ENCODE data around the gene PBX1.

Gene PBX1

DNA sequence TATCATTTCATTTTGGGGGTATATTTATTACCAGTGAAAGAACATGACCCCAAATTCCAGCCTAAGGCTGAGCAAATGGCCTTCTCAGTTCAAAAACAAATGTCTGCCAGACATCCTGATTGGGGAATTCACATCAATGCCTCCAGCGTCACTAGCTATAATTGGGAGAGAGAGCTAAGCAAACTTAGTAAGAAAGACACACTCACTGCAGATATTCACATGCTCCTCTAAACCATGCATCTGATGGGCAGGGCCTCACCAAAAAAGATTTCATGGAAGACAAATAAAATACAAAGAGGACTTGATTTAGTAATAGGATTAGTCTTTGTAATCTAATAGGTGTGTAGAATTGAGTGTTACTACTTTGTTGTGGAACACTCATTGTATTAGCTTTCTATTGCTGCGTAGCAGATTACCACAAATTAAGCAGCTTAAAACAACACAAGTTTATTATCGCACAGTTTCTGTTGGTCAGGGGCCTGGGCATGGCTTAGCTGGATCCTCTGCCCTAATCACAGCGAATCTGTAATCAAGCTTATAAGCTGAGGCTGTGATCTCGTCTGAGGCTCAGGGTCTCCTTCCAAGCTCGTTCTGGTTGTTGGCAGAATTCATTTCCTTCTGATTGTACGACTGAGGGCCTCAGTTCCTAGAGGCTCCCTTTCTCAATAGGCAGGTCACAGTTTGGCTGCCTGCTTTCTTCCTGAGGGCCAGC lies 243.0 kb downstream of the PBX1 start:
- DNase-seq (ENCODE audit: insufficient read length, low spot score) = no peak
- no peak for TF ChIP-seq PAX5 (IDR thresholded peaks at IDR 0.05; ENCODE audit: insufficient read depth, low read length, severe bottlenecking)
- TF ChIP-seq POLR2AphosphoS5 (IDR thresholded peaks at IDR 0.05; ENCODE audit: low read depth, low read length) = no peak
- no peak for TF ChIP-seq POU2F2 (IDR thresholded peaks at IDR 0.05; ENCODE audit: low read depth, low read length)
- TF ChIP-seq TAF1 (IDR thresholded peaks at IDR 0.05; ENCODE audit: low read depth, low read length) = no peak
- TF ChIP-seq SPI1 (IDR thresholded peaks at IDR 0.05; ENCODE audit: low read depth, low read length) = no peak
- no peak for TF ChIP-seq POLR2A (IDR thresholded peaks at IDR 0.05; ENCODE audit: low read depth, low read length)
- FAIRE-seq = no peak

DNA sequence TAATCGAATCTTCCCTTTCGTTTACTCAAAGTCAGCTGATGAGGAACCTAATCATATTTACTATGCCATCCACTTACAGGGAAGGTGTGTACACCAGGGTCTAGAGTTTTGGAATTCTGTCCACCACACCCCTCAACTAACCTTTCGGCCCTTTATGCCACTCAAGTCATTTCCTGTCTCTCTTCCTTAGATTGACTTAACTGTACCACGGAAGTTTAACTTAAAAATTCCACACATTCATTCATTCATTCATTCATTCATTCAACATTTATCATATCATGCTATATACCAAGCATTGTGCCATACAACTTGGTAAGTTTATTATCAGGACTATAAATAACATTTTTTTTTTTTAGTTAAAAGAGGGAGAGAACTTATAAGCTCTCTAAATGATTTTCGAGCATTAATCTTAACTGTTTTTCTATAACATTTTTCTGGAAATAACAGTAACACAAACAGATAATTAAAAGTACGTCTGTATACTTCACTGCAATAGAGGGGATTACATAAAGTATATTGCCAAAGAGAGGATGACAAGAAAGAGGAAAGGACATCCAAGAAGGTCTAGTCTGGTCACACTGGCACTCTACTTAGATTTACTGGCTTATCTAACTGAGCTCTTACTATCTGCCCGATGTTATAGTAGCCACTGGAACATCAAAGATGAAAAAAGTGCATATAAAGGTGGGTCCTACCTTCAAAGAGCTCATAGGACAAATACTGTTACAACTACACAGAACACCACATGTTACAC lies 243.7 kb downstream of the PBX1 start:
- TF ChIP-seq TAF1 (IDR thresholded peaks at IDR 0.05; ENCODE audit: low read depth, low read length) (no peak), PAX5 (IDR thresholded peaks at IDR 0.05; ENCODE audit: insufficient read depth, low read length, severe bottlenecking) (no peak), POU2F2 (IDR thresholded peaks at IDR 0.05; ENCODE audit: low read depth, low read length) (no peak), POLR2AphosphoS5 (IDR thresholded peaks at IDR 0.05; ENCODE audit: low read depth, low read length) (no peak), POLR2A (IDR thresholded peaks at IDR 0.05; ENCODE audit: low read depth, low read length) (no peak), SPI1 (IDR thresholded peaks at IDR 0.05; ENCODE audit: low read depth, low read length) (no peak)
- no peak for FAIRE-seq
- DNase-seq (ENCODE audit: insufficient read length, low spot score) = no peak

DNA sequence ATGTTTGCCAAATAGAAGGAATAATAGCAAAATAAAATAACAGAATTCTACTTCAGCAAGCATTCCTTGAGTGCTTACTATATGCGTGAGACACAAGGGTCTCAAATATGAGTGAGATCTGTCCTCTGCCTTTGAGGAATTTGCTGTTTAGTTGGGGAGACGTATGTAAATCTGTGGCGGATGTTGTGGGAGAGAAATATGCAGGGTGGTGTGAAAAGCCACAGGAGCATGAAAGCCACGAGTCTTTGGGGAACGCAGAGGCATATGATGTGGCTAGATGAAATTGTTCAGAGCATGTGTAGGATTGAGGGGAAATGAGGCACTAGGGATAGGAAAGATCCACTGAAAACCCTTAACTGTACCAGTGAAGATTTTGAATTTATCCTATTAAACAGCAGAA lies 244.4 kb downstream of the PBX1 start:
- no peak for DNase-seq (ENCODE audit: insufficient read length, low spot score)
- no peak for FAIRE-seq
- TF ChIP-seq POU2F2 (IDR thresholded peaks at IDR 0.05; ENCODE audit: low read depth, low read length) (no peak), POLR2AphosphoS5 (IDR thresholded peaks at IDR 0.05; ENCODE audit: low read depth, low read length) (no peak), PAX5 (IDR thresholded peaks at IDR 0.05; ENCODE audit: insufficient read depth, low read length, severe bottlenecking) (no peak), SPI1 (IDR thresholded peaks at IDR 0.05; ENCODE audit: low read depth, low read length) (no peak), POLR2A (IDR thresholded peaks at IDR 0.05; ENCODE audit: low read depth, low read length) (no peak), TAF1 (IDR thresholded peaks at IDR 0.05; ENCODE audit: low read depth, low read length) (no peak)

DNA sequence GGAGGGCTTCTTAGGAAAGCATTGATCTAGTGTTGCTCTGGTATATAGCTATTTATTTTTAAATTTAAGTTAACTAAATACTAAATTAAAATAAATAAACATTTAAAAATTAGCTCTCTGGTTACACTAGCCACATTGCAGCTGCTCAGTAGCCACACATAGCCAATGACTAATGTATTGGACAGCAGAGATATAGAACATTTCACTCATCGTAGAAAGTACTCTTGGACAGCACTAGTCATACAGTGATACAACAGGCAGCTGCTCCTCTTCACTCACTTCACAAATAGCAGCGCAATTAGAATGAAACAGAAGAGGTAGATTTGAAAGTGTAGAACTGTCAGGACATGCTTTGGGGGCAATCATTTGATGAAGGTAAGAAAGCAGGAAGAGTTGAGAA lies 245.4 kb downstream of the PBX1 start:
- FAIRE-seq (no peak), DNase-seq (ENCODE audit: insufficient read length, low spot score) (no peak)
- TF ChIP-seq PAX5 (IDR thresholded peaks at IDR 0.05; ENCODE audit: insufficient read depth, low read length, severe bottlenecking) (no peak), SPI1 (IDR thresholded peaks at IDR 0.05; ENCODE audit: low read depth, low read length) (no peak), POU2F2 (IDR thresholded peaks at IDR 0.05; ENCODE audit: low read depth, low read length) (no peak), TAF1 (IDR thresholded peaks at IDR 0.05; ENCODE audit: low read depth, low read length) (no peak), POLR2AphosphoS5 (IDR thresholded peaks at IDR 0.05; ENCODE audit: low read depth, low read length) (no peak), POLR2A (IDR thresholded peaks at IDR 0.05; ENCODE audit: low read depth, low read length) (no peak)

DNA sequence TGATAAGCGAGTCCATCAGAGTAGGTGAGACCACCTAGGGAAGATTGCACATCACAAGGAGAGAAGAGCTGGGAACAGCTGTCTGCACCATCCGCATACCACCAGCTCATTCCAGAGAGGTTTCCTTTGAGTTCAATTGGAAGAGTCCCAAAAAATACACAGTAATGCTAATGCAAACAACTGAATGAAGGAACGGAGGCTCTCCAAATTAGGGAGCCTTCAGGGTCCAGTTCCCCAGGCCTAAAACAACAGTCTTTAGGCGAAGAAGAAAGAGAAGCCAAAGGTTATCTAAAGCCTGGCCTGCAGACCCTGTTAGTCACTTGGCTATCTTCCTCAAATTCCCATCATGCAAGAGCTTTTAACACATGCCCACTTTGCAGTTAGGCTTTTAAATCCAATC lies 246.4 kb downstream of the PBX1 start:
- TF ChIP-seq TAF1 (IDR thresholded peaks at IDR 0.05; ENCODE audit: low read depth, low read length) (no peak), SPI1 (IDR thresholded peaks at IDR 0.05; ENCODE audit: low read depth, low read length) (no peak), POLR2A (IDR thresholded peaks at IDR 0.05; ENCODE audit: low read depth, low read length) (no peak), POU2F2 (IDR thresholded peaks at IDR 0.05; ENCODE audit: low read depth, low read length) (no peak), PAX5 (IDR thresholded peaks at IDR 0.05; ENCODE audit: insufficient read depth, low read length, severe bottlenecking) (no peak), POLR2AphosphoS5 (IDR thresholded peaks at IDR 0.05; ENCODE audit: low read depth, low read length) (no peak)
- FAIRE-seq (no peak), DNase-seq (ENCODE audit: insufficient read length, low spot score) (no peak)

DNA sequence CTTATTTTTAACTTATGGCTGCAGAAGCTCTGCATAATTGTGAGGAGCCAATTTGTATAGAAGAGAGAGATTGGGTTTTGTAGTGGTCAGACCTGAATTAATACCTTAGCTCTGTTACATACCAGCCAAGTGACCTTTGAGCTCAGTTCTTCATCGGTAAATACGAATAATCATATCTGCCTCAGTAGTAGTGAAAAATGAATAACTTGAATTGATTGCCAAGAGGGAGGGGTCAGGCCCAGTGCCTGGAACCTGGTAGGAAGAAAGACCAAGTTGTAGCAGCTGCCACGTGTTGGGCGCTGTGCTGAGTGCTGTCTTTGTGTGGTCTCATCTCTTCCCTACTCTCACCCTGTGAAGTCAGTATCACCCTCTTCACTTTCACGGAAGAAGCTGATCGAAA lies 247.5 kb downstream of the PBX1 start:
- no peak for FAIRE-seq
- no peak for DNase-seq (ENCODE audit: insufficient read length, low spot score)
- no peak for TF ChIP-seq PAX5 (IDR thresholded peaks at IDR 0.05; ENCODE audit: insufficient read depth, low read length, severe bottlenecking)
- TF ChIP-seq TAF1 (IDR thresholded peaks at IDR 0.05; ENCODE audit: low read depth, low read length) = no peak
- no peak for TF ChIP-seq POLR2AphosphoS5 (IDR thresholded peaks at IDR 0.05; ENCODE audit: low read depth, low read length)
- no peak for TF ChIP-seq POU2F2 (IDR thresholded peaks at IDR 0.05; ENCODE audit: low read depth, low read length)
- TF ChIP-seq SPI1 (IDR thresholded peaks at IDR 0.05; ENCODE audit: low read depth, low read length) = no peak
- TF ChIP-seq POLR2A (IDR thresholded peaks at IDR 0.05; ENCODE audit: low read depth, low read length) = no peak

DNA sequence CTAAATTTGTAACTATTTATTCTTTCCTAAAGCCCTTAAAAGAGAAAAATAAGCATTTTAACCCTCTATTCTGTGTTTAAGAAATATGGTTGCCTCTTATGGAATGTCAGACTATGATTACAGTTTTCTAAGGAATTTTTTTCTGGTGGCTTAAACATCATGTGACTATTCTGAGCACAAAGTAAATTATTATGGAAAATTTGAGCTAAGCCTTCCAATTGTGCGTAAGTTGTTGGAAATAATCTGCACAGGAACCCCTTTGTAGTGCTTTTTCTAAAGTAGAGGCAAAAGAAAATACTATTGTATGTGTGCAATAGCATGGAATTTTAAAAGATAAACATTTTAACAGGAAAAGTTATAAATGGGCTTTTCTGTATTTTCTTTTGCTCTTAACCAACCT lies 254.8 kb downstream of the PBX1 start:
- no peak for TF ChIP-seq POLR2A (IDR thresholded peaks at IDR 0.05; ENCODE audit: low read depth, low read length)
- TF ChIP-seq POU2F2 (IDR thresholded peaks at IDR 0.05; ENCODE audit: low read depth, low read length) = no peak
- no peak for TF ChIP-seq POLR2AphosphoS5 (IDR thresholded peaks at IDR 0.05; ENCODE audit: low read depth, low read length)
- no peak for TF ChIP-seq PAX5 (IDR thresholded peaks at IDR 0.05; ENCODE audit: insufficient read depth, low read length, severe bottlenecking)
- TF ChIP-seq SPI1 (IDR thresholded peaks at IDR 0.05; ENCODE audit: low read depth, low read length) = no peak
- no peak for TF ChIP-seq TAF1 (IDR thresholded peaks at IDR 0.05; ENCODE audit: low read depth, low read length)
- FAIRE-seq = no peak
- DNase-seq (ENCODE audit: insufficient read length, low spot score) = no peak

DNA sequence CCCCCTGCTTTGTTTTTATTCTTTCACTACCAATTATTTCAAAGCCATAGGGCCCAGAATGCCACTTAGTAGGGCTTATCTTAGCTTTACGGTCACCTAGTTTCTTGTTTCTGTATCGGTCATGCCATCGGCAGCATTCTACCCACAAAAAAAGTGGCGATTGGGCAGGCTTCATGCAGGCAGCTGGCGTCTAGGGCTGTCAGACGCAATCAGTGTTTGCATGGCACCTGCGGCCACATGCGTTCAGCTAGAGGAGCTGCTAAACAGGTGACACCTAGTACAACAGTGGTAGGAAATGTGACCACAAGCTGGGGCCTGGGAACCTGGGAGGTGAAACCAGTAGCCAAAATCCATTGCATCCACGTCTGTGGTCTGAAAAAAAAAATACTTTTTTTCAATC lies 262.7 kb downstream of the PBX1 start:
- FAIRE-seq (no peak), DNase-seq (ENCODE audit: insufficient read length, low spot score) (no peak)
- TF ChIP-seq TAF1 (IDR thresholded peaks at IDR 0.05; ENCODE audit: low read depth, low read length) = no peak
- TF ChIP-seq POLR2AphosphoS5 (IDR thresholded peaks at IDR 0.05; ENCODE audit: low read depth, low read length) = no peak
- TF ChIP-seq SPI1 (IDR thresholded peaks at IDR 0.05; ENCODE audit: low read depth, low read length) = no peak

DNA sequence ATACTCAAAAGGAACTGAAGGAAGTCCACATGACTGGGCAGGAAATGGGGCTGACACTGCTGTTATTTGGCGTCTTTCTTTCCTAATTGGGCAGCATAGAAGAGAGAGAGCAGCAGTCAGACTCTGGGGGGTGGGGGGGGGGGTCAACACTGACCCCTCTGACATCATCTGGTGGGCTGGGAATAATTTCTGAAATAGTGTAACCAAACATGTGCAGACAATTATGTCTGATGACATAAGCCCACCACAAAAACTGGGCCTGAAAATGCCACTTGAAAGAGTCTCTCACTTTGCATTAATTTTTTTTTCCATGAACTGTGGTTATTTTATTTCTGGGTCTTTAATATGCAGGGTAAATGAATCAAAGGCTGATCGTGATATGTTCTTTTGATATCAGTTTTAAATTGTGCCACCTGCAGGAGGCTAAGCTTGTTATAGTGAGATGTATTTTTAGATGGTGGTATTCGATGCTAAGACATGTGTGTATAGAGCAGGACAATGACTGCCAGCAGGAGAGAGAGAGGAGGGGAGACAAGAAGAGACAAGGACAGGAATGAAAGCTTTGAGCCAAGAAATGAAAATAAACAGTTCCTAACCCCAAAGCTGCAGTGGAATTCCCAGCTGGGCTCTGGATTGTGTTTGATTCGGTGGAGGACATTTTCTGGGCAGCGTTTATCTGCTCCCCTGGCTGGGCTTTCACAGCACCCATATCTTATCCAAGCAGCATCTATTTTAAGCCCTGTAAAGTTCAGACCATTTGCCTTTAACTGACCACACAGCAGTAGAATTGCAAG lies 264.7 kb downstream of the PBX1 start:
- TF ChIP-seq POLR2AphosphoS5 (IDR thresholded peaks at IDR 0.05; ENCODE audit: low read depth, low read length) (no peak), POLR2A (IDR thresholded peaks at IDR 0.05; ENCODE audit: low read depth, low read length) (no peak), SPI1 (IDR thresholded peaks at IDR 0.05; ENCODE audit: low read depth, low read length) (no peak), PAX5 (IDR thresholded peaks at IDR 0.05; ENCODE audit: insufficient read depth, low read length, severe bottlenecking) (no peak), POU2F2 (IDR thresholded peaks at IDR 0.05; ENCODE audit: low read depth, low read length) (no peak), TAF1 (IDR thresholded peaks at IDR 0.05; ENCODE audit: low read depth, low read length) (no peak)
- DNase-seq (ENCODE audit: insufficient read length, low spot score) (no peak), FAIRE-seq (no peak)

Measured in GM12891 (cell line).